RWPE1 (cell line): Measurements from ENCODE around the gene TRABD2B.

ENCODE experiments used
- CTCF ChIA-PET: fragments of 350-600 bp; sonication (Branson Sonifier 250); formaldehyde crosslinking; extraction: SDS; loops from one replicate; lab custom pipeline; 2021; lab: Yijun Ruan, JAX
- POLR2A ChIA-PET: fragments of 400-600 bp; formaldehyde crosslinking; extraction: SDS; loops from one replicate; lab custom pipeline; 2020; ENCODE audit warnings: antibody characterized with exemption; ENCODE audit not compliant: low non-redundant PET; lab: Yijun Ruan, JAX
- DNase-seq: peaks from one replicate; pipeline ENCODE4 v3.0.0; 2012; ENCODE audit warnings: low spot score
- H3K27ac ChIP-seq: fragments of 450-650 bp; 2 replicates; pipeline ENCODE4 v1.5.1; 2017
- CTCF ChIP-seq: fragments of 450-650 bp; conservative IDR thresholded peaks from 2 replicates; pipeline ENCODE4 v1.5.1; 2017; ENCODE audit warnings: low read depth, mild to moderate bottlenecking

Gene TRABD2B

DNA sequence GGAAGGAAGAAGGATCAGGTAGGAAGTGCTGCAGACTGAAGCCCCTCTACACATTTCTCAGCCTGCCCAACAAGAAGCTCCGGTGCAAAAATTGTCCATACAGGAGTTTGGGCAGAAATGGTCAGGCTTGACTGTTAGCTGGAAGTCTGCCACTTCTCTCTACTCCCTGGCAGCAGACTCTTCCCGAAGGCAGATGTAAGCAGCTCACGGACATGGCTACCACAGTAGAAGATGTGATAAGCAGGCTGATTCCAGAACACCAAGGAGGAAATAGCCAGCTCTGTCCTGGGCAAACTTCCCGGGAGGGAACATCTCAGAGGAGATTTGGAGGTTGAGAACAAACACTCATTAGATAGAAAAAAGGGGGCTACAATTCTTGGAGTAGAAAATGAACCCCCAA lies 52.6 kb downstream of the TRABD2B start:
- TF ChIP-seq CTCF = no peak
- ChIA-PET POLR2A (no interaction called here), CTCF (interaction anchor here (0.6 to 0.7 kb wide), 2 partner anchors 63 to 256 kb away, joined by 3 read pairs; no protein-coding TSS in a partner anchor)
- H3K27ac ChIP-seq = no peak overlapping the region
- no peak for DNase-seq

GRCh38 chr1:47942240-47942629 lies 55.0 kb downstream of the TRABD2B start:
- ChIA-PET CTCF (no interaction called here), POLR2A (no interaction called here)
- H3K27ac ChIP-seq = peak overlapping the region; percentile 65
- TF ChIP-seq CTCF = no peak
- DNase-seq = no peak

GRCh38 chr1:47941609-47942239 lies 55.5 kb downstream of the TRABD2B start:
- peak overlapping the region; percentile 65 for H3K27ac ChIP-seq
- TF ChIP-seq CTCF = no peak
- DNase-seq = peak; percentile 77
- ChIA-PET CTCF (no interaction called here), POLR2A (no interaction called here)

- no peak for DNase-seq
- CTCF ChIA-PET = interaction anchor here (0.6 kb wide), 1 partner anchor 60 kb away, joined by 4 read pairs; no protein-coding TSS in a partner anchor
- TF ChIP-seq CTCF = no peak
- H3K27ac ChIP-seq = peak overlapping the region; percentile 0; the same call in 1 of the 2 replicates
- POLR2A ChIA-PET = no interaction called here
These were observed 56.4 kb downstream of the TRABD2B start for GRCh38 chr1:47940779-47941178.

DNA sequence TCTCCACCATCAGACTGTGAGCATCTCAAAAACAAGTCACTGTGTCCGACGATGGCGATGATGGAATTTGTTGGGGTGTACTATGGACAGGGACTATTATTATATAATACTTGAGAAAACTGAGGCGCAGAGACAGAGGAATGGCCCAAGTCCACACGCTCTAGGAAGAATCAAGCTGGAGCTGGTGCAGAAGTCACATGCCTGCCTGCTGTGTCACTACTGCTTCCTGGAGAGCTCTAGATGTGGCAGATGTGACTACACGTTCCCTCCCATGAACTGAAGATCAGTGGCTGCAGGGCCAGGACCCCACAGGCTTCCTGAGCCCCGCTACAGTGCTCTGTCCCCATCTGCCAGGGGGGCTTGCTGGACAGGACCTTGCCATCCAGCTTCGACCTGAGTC lies 56.9 kb downstream of the TRABD2B start:
- POLR2A ChIA-PET = no interaction called here
- TF ChIP-seq CTCF = no peak
- CTCF ChIA-PET = interaction anchor here (0.6 kb wide), 1 partner anchor 59 kb away, joined by 4 read pairs; no protein-coding TSS in a partner anchor
- peak overlapping the region; percentile 0; the same call in 1 of the 2 replicates for H3K27ac ChIP-seq
- no peak for DNase-seq

DNA sequence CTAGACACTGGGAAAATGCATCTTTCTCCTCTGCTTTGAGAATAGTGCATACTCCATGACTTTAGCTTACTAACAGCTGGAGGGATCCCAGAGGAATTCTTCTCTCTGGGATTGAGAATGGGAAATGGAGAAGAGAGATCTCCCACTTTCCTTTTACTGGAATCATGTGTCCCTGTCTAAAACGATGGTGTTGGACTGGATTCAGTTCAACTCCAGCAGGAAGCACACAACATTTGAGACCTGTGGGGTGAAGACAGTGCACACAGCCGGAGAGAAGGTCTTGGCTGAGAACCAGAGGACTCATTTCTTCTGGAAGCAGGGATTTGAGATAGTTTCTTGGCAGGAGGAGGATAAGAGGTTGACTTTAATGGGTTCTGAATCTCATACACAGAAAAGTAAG lies 58.7 kb downstream of the TRABD2B start:
- no peak overlapping the region for H3K27ac ChIP-seq
- no peak for DNase-seq
- POLR2A ChIA-PET = no interaction called here

More for the DNA sequence above, 58.7 kb downstream of the TRABD2B start:
- no peak for TF ChIP-seq CTCF
- CTCF ChIA-PET = interaction anchor here (0.5 to 0.6 kb wide), 2 partner anchors 240 to 438 kb away, joined by 3 to 5 read pairs; no protein-coding TSS in a partner anchor
